ENCODE results near the gene VIL1.

The VIL1 gene

GRCh38 chr2:218395456-218395825 lies 23.5 kb upstream of the VIL1 start:
- no peak for DNase-seq

GRCh38 chr2:218395826-218396687 lies 22.9 kb upstream of the VIL1 start:
- DNase-seq = peak; percentile 86 to 95 (median 94)

- peak; percentile 47 to 93 (median 89) for DNase-seq
Measured at GRCh38 chr2:218396688-218397462, 22.0 kb upstream of the VIL1 start.

- no peak for DNase-seq
Measured at GRCh38 chr2:218397463-218397819, 21.5 kb upstream of the VIL1 start.

- DNase-seq = peak; percentile 55 to 79 (median 69)
Measured at GRCh38 chr2:218397820-218398436, 21.0 kb upstream of the VIL1 start.

- peak; percentile 21 to 71 (median 65) for DNase-seq
Measured at GRCh38 chr2:218398437-218399390, 20.2 kb upstream of the VIL1 start.

- DNase-seq = peak; percentile 82 to 92 (median 90)
Measured at GRCh38 chr2:218399391-218400166, 19.3 kb upstream of the VIL1 start, which contains the start of gene CTDSP1. TSS of gene CTDSP1 (plus strand) at chr2:218399868. CDS start at chr2:218400091, 223 bp downstream.

GRCh38 chr2:218400167-218400929 lies 18.6 kb upstream of the VIL1 start:
- DNase-seq = peak in 2 of 3 experiments; percentile 57 to 65

GRCh38 chr2:218400930-218401881 lies 17.7 kb upstream of the VIL1 start:
- no peak for DNase-seq

GRCh38 chr2:218401890-218402289 lies 17.0 kb upstream of the VIL1 start:
- DNase-seq = no peak

GRCh38 chr2:218402491-218402901 lies 16.4 kb upstream of the VIL1 start:
- no peak for DNase-seq

- no peak for DNase-seq
Measured at GRCh38 chr2:218402911-218403411, 16.0 kb upstream of the VIL1 start.

GRCh38 chr2:218403810-218404209 lies 15.1 kb upstream of the VIL1 start:
- no peak for DNase-seq

GRCh38 chr2:218404351-218405085 lies 14.4 kb upstream of the VIL1 start:
- DNase-seq = no peak

- DNase-seq = no peak
Measured at GRCh38 chr2:218405086-218405745, 13.7 kb upstream of the VIL1 start.

- DNase-seq = no peak
Measured at GRCh38 chr2:218405746-218406208, 13.1 kb upstream of the VIL1 start.

GRCh38 chr2:218406209-218406948 lies 12.5 kb upstream of the VIL1 start:
- peak; percentile 85 to 95 (median 94) for DNase-seq

All from NCI-H1417 (cell line).